DOHH2 (cell line): Measurements from ENCODE around the gene REC114.
"Not testable (repeated sequence)": the region's sequence is repeated elsewhere in the genome, so short reads cannot be mapped to it uniquely, and the experiment has no call there.

Experiments
- CTCF ChIP-seq: fragments of 200-600 bp; sonication (generic); IDR thresholded peaks from one replicate; pipeline ENCODE4 v1.5.1; 2014; ENCODE audit warnings: antibody characterized with exemption, mild to moderate bottlenecking, low read depth, low read length; ENCODE audit not compliant: poor library complexity, severe bottlenecking
- EZH2phosphoT487 ChIP-seq: fragments of 200-600 bp; sonication (generic); IDR thresholded peaks from 2 replicates; pipeline ENCODE4 v1.6.1; 2017; ENCODE audit warnings: borderline replicate concordance, mild to moderate bottlenecking, antibody characterized with exemption, low read length, moderate library complexity, mixed read lengths

DNA sequence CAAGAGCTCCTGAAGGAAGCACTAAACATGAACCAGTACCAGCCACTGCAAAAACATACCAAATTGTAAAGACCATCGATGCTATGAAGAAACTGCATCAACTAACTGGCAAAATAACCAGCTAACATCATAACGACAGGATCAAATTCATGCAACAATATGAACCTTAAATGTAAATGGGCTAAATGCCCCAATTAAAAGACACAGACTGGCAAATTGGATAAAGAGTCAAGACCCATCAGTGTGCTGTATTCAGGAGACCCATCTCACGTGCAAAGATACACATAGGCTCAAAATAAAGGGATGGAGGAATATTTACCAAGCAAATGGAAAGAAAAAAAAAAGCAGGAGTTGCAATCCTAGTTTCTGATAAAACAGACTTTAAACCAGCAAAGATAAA, 7.0 kb downstream of the REC114 start:
- TF ChIP-seq CTCF, EZH2phosphoT487: not testable (repeated sequence)
